GM19043 (cell line): ENCODE results near the gene GYG2.
A peak's percentile ranks its signal among the peaks of the same experiment; 100 is the strongest.
"Not testable (repeated sequence)": the region's sequence is repeated elsewhere in the genome, so short reads cannot be mapped to it uniquely, and the experiment has no call there.

Source experiments
- ATAC-seq: cut with Tn5 transposase; IDR thresholded peaks from one replicate; pipeline ENCODE4 v1.9.1; 2021; ENCODE audit warnings: low read depth; ENCODE audit not compliant: unreplicated experiment

The GYG2 gene

DNA sequence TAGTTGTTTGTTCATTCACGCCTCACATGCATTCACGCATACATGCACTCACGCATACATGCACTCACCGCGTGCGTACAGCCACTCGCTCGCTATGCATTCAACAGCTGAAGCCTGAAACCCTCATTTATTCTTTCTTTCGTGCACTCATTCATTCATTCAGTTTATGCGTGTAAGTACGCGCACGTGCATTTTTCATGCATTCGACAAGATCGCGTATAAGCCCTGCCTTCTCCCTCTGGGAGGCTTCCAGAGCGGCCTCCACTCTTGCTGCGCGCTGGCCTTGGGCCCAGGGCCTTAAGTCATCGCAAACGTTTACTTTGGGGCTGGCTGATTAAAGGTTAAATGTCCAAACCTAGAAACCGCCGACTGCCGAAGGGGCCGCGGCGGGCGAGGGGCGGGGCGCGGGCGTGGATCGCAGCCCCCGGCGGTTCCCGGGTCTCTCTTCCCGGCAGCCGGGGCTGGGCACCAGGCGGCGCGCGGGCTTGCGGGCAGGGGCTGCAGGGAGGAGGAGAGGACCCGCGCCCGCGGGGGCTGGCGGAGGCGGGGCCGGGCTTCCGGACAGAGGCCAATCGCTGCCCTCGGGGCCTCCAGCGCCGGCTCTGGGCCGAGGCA is at the start of gene GYG2:
TSS of gene GYG2 (plus strand) at position 587 of the 615 bp plus-strand sequence. CDS start 1,259 bp downstream, outside the sequence.
- ATAC-seq = no peak

DNA sequence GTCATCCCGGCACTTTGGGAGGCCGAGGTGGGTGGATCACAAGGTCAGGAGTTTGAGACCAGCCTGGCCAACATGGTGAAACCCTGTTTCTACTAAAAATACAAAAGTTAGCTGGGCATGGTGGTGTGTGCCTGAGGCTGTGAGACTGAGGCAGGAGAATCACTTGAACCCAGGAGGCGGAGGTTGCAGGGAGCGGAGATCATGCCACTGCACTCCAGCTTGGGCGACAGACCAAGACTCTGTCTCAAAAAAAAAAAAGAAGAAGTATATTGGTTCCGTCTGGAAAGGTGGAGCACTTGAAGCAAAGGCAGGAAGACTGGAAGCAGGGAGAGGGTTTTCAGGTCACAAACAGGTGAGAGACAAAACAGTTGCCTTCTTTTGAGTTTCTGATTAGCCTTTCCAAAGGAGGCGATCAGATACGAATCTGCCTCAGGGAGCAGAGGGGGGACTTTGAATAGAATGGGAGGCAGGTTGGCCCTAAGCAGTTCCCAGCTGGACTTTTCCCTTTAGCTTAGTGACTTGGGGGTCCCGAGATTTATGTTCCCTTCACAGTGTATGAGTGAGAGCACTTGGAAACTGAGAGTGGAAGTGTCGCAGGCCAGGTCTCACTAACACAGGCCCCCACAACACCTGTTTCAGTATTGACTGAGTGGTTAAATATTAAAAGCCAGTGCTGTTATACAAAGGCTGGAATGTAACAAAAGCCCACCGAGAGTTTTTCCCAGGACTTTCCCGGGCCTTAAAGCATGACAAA is 48.1 kb upstream of the GYG2 start:
- ATAC-seq = peak; percentile 78

DNA sequence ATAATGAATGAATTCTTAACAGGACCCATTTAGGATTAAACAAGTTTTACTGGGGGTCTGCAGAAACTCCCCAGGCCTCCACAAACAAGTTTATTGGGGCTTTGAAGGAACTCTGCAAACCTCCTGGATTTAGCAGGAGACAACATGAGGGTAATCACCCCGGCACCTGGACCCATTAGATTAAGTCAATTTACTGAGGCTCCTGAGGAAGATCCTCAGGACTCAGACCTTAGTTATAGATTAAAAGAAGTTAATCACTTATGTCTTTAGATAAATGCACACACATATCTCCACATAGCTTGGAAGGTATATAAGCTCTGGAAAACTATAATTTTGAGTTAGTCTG is 47.5 kb upstream of the GYG2 start:
- ATAC-seq = no peak

DNA sequence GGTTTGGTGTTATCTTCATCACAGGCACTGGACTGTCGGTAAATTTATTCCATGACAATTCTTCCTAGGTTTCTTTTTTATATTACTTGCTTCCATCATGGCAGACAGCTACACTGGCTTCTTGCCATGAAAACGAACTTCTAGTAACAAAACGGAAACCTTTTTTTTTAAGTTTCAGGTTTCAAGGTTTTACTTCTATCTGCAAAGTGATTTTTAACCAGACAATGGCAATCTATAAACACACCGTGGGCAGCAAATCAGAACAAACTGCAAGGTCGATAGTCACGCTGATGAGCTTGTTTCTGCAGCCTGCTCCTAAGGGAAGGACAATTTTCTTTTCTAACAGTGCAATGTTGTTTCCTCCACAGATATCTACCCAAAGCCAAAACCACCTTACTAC is 47.0 kb upstream of the GYG2 start:
- peak; percentile 52 for ATAC-seq

DNA sequence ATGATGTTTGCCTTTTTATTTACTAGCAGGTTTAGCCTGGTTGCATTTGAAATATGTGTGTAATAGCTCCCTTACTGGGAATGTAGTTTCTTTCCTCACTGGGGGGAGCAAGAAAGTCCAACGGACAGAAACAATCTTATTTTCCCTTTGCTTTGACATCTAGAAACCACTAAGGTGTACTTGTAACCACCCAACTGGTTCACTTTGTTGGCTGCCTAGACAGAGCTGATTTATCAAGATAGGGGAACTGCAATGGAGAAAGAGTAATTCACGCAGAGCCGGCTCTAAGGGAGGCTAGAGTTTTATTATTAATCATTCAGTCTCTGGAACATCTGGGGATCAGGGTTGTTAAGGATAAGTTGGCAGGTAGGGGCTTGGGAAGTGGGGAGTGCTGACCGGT is 46.6 kb upstream of the GYG2 start:
- ATAC-seq = no peak

DNA sequence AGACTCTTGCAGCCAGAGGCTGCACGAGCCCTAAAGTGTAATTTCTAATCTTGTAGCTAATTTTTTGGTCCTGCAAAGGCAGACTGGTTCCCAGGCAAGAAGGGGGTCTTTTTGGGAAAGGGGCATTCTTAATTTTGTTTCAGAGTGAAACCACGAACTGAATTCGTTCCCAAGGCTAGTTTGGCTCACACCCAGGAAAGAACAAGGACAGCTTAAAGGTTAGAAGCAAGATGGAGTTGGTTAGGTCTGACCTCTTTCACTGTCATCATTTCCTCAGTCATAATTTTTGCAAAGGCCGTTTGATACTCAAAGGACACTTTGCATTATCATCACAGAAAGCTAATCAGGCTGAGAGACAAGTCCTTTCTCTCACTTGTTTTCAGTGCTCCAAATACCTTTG is 46.0 kb upstream of the GYG2 start:
- no peak for ATAC-seq

DNA sequence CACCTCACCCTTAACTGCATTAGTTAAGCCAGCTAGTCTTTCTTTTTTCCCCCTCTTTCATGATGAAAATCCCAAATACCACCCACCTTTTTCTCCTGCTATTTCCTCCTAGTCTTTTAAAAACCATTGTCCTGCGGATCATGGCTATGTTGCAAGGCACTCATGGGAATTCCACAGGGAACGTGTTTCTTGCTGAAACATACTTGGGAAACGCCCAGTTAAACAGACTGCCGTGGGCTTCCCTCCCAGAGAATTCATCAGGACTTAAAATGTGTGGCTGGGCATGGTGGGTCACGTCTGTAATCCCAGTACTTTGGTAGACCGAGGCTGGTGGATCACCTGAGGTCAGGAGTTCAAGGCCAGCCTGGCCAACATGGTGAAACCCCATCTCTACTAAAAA is 44.7 kb upstream of the GYG2 start:
- ATAC-seq = no peak

DNA sequence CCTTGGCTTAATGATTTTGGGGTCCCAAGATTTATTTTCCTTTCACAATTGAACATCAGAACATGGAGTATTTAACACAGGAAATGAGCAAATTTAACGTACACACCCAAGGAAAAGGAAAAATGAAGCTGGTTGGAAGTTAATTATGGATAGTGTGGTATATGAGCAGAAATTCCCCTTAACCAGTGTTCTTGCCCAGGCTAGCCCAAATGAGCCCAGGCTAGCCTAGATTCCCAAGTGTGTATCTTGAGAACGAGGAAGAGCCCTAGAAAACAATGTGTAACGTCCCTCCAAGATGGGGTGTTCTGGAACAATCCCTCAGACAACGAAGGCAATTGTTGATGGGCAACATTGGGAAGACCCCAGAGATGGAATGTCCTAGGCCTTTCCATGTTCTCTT is 43.2 kb upstream of the GYG2 start:
- ATAC-seq = no peak

DNA sequence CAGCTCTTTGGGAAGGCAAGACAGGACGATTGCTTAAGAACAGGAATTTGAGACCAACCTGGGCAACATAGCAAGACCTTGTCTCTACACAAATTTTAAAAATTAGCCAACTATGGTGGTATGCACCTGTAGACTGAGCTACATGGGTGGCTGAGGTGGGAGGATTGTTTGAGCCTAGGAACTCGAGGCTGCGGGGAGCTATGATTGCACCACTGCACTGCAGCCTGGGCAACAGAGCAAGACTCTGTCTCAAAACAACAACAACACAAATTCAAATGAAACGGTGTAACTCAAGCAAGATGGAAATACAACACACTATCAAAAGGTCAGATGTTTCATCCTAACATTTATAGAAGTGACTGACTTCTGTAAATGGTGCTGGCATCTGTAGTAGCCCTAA is 39.8 kb upstream of the GYG2 start:
- no peak for ATAC-seq

DNA sequence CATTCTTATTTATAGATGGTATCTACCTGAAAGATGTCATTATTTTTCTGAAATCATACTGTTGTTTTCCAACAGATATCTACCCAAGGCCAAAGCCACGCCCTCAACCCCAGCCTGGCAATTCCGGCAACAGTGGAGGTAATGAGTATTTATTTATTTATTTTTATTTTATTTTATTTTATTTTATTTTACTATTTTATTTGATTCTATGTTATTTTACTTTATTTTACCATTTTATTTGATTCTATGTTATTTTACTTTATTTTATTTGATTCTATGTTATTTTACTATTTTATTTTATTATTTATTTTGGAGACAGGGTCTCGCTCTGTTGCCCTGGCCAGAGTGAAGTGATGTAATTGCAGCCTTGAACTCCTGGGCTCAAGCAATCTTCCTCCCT is 39.2 kb upstream of the GYG2 start:
- ATAC-seq = no peak

DNA sequence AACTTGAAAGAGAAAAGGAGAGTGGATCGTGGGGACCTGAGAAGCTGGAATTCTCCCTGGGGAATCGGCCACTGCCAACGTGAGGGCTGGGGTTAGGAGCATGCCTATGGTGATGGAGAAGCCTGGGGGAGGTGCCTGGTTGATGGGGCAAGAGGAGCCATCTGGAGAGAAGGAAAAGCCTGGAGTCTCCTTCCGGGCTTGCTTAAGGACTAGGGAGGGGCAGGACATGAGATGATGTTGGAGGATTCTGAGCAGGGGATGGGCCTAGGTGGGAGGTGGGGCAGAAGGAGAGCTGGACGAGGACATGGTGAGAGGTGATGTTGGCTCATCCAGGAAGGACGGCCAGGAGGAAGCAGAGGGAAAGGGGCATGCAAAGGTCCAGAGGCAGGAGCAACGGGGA is 35.0 kb upstream of the GYG2 start:
- no peak for ATAC-seq

DNA sequence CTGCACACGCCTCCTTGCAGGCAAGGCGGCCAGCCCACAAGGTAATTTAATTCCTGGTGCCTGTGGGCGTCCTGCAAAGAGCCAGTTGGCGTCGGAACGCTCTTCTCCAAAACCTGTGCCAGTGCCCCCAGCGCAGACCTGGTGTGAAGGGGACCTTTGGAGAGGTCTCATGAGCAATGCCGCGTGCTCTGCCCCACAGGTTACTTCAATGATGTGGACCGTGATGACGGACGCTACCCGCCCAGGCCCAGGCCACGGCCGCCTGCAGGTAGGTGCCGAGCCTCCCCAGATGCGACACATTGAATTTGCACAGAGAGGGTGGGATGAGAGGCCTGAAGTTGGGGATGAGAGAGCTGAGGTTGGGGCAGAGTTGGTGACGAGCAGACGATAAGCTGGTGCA is 34.4 kb upstream of the GYG2 start:
- no peak for ATAC-seq

DNA sequence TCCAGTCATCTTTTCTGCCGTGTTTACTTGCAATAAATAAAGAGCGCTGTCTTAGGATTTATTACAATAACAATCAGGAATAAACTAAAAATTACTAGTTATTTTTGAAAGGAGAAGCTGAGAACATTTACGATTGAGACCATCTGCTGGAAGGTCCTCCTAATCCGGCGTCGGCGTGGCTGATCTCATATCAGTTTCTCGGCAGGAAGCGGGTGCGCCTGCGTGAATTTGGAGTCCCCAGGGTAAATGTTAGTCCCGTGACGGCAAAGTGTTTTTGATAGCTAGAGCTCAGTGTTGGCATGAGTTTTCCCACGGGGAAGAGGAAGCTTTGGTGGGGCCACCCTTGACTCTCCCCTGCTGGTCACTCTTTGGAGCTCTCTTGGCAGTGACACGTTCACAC is 31.9 kb upstream of the GYG2 start:
- ATAC-seq = not testable (repeated sequence)

DNA sequence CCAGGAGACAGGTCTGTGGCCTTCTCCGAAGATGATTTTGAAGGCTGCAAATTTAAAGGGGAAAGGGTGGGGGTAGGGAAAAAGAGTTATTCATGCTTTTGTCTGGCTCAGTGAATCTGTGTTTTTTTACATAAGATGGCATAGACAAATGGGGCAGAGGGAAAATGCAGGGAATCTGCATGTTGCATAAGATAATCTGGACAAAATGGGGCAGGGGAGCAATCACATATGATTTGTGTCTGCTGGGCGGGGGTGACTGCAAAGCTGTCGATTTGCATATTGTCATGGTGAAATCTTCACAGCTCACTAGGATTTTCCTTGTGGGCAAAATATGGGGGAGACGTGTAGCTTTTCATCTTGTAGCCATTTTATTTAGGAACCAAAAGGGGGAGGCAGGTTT is 29.4 kb upstream of the GYG2 start:
- no peak for ATAC-seq

DNA sequence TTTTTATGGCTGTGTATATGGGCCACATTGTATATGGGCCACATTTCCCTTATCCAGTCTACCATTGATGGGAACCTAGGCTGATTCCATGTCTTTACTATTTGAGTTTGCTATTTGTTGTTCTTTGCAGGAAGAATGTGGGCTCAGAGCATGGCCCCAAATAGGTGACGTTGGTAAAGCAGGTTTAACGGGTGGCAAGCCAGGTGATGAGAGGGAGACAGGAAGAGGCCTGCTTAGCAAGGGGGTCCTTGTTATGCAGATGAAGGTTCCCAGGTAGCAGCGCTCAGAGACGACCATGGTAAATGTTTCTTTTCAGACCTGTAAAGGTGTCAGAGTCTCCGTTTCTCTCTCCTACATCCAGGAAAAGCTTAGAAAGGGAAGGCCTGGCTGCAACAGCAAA is 28.8 kb upstream of the GYG2 start:
- not testable (repeated sequence) for ATAC-seq

DNA sequence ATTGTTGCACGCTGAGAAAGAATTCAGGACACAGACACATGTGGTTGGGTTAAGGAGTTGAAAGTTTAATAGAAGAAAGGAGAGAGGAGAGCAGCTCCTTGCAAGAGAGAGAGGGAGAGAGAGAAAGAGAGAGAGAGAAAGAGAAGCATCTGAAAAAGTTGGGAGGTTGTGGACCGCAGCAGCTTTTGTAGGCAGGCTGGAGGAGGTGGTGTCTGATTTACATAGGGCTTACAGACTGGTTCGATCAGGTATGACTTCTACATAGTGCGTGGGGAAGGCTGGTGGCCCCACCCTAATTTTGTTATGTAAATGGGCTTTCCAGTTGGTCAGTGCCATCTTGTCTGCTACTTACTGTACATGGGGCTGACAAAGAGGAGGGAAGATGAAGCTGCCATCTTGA is 27.5 kb upstream of the GYG2 start:
- no peak for ATAC-seq

DNA sequence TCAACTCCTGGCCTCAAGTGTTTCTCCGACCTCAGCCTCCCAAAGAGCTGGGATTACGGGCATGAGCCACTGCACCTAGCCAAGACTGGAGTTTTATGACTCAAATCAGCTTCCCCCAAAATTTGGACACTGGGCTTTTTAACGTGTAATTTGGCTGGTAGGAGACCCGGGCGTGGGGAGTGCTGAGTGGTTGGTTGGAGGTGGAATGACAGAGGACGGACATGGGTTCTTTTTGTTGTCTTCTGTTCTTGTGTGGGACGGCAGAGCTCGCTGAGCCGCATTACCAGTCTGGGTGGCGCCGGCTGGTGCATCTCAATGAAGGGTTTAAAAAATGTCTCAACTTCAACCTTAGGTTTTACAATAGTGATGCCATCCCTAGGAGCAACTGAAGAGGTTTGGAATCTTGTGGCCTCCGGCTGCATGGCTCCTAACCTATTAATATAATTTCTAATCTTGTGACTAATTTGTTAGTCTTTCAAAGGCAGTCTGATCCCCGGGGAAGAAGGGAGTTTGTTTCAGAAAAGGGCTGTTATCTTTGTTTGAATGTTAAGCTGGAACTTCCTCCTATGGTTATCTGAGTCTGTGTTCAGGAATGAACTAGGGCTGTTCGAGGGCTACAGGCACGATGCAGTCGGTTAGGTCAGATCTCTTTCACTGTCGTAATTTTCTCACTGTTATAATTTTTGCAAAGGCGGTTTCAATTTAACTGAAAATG is 26.2 kb upstream of the GYG2 start:
- not testable (repeated sequence) for ATAC-seq

DNA sequence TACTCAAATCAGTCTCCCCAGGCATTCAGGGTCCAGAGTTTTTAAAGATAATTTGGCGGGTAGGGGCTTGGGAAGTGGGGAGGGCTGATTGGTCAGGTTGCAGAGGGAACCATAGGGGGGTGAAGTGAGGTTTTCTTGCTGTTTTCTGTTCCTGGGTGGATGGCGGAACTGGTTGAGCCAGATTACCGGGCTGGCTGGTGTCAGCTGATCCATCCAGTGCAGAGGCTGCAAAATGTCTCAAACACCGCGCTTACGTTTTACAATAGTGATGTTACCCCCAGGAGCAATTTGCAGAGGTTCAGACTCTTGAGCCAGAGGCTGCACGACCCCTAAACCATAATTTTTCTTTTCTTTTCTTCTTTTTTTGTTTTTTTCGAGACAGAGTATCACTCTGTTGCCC is 25.2 kb upstream of the GYG2 start:
- ATAC-seq = not testable (repeated sequence)

DNA sequence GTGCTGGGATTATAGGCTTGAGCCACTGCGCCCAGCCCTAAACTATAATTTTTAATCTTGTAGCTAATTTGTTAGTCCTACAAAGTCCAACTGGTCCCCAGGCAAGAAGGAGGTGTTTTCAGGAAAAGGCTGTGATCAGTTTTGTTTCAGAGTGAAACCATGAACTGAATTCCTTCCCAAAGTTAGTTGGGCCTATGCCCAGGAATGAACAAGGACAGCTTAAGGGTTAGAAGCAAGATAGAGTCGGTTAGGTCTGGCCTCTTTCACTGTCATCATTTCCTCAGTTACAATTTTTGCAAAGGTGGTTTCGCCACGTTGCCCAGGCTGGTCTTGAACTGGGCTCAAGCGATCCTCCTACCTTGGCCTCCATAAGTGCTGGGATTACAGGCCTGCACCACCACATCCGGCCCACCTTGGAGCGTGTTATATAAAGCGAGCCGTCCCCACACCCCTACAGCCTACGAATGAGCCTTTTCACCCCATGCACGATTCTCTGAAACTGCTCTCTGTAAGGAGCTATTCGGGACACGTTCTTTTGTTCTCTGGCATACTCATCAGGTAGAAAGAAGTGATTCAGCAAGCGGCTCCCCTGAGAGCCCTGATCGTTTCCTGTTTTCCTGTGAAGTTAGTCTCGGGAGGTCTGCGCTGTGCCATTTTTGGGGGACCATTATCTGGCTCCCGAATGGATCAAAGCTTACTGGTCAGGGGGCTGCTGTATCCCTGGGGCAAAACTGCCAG is 24.5 kb upstream of the GYG2 start:
- not testable (repeated sequence) for ATAC-seq

DNA sequence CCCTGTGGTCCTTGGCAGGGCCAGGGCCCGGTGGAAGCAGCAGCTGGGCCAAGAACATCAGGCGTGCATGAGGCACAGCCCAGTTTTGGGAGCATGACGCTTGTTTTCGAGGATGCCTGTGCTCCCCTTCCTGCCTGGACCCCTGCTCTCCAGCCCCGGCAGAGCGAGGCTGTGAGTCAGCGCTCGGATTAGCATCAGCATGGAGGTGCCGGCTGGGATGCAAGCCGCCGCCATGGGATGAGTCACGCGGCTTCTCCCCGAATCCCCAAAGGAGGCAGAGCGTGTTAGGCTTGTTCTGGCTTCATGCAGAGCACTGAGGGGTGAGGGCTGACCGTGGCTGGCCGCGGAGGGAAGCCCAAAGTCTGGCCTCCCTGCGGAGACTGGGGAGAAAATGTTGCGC is 23.9 kb upstream of the GYG2 start:
- ATAC-seq = not testable (repeated sequence)

DNA sequence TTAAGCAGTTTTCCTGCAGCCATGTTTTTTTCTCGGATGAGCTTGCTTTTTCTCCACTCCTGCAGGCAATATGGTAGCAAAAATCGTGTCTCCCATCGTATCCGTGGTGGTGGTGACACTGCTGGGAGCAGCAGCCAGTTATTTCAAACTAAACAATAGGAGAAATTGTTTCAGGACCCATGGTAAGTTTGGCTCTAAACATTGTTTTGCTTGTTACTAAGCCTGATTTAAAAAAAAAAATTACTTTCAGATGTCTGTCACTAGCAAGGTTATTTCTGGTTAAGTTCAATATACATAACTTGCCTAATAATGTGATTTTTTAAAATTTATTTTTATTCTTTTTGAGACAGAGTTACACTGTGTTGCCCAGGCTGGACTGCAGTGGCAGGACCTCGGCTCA is 17.5 kb upstream of the GYG2 start:
- no peak for ATAC-seq
